Measurements from ENCODE around the gene TTLL10.

The TTLL10 gene

GRCh38 chr1:1238702-1239178 is 65.1 kb downstream of the TTLL10 start:
- DNase-seq, result no peak

- no peak for DNase-seq
Observed at GRCh38 chr1:1239227-1239613, 65.5 kb downstream of the TTLL10 start.

GRCh38 chr1:1239614-1240347 is 66.1 kb downstream of the TTLL10 start:
- no peak for DNase-seq

- no peak for DNase-seq
Observed at GRCh38 chr1:1240348-1240732, 66.7 kb downstream of the TTLL10 start.

GRCh38 chr1:1240822-1241587 is 67.3 kb downstream of the TTLL10 start:
- DNase-seq, result no peak

GRCh38 chr1:1241588-1242219 is 68.0 kb downstream of the TTLL10 start:
- no peak for DNase-seq

- no peak for DNase-seq
Observed at GRCh38 chr1:1242461-1243265, 69.0 kb downstream of the TTLL10 start.

GRCh38 chr1:1243266-1243660 is 69.6 kb downstream of the TTLL10 start:
- no peak for DNase-seq

- no peak for DNase-seq
Observed at GRCh38 chr1:1243807-1244191, 70.1 kb downstream of the TTLL10 start.

GRCh38 chr1:1244192-1244811 is 70.6 kb downstream of the TTLL10 start:
- no peak for DNase-seq

- no peak for DNase-seq
Observed at GRCh38 chr1:1245178-1245816, 71.6 kb downstream of the TTLL10 start.

- no peak for DNase-seq
Observed at GRCh38 chr1:1245817-1246576, 72.3 kb downstream of the TTLL10 start.

GRCh38 chr1:1246577-1247340 is 73.1 kb downstream of the TTLL10 start, which contains the start of gene C1QTNF12:
Gene C1QTNF12 (minus strand): TSS chr1:1246722. CDS start chr1:1246690, 32 bp downstream.
- no peak for DNase-seq

GRCh38 chr1:1247341-1247913 is 73.7 kb downstream of the TTLL10 start:
- DNase-seq, result no peak
